ENCODE data around the gene STX2.
"Not testable (repeated sequence)": the region's sequence is repeated elsewhere in the genome, so short reads cannot be mapped to it uniquely, and the experiment has no call there.

STX2 gene

GRCh38 chr12:130879212-130879686, 40.2 kb upstream of the STX2 start:
- Histone ChIP-seq H3K27ac (no peak overlapping the region), H3K9me3 (no peaks in the 10 kb centered on the region), H3K4me1 (peaks cover 0 to 4% (median 0%) of the 10 kb centered on the region in 4 donors), H3K27me3 (no peaks in the 10 kb centered on the region), H3K4me3 (no peak overlapping the region), H3K36me3 (peaks cover 26 to 32% (median 26%) of the 10 kb centered on the region in 3 donors)
- TF ChIP-seq, protein P1, sequence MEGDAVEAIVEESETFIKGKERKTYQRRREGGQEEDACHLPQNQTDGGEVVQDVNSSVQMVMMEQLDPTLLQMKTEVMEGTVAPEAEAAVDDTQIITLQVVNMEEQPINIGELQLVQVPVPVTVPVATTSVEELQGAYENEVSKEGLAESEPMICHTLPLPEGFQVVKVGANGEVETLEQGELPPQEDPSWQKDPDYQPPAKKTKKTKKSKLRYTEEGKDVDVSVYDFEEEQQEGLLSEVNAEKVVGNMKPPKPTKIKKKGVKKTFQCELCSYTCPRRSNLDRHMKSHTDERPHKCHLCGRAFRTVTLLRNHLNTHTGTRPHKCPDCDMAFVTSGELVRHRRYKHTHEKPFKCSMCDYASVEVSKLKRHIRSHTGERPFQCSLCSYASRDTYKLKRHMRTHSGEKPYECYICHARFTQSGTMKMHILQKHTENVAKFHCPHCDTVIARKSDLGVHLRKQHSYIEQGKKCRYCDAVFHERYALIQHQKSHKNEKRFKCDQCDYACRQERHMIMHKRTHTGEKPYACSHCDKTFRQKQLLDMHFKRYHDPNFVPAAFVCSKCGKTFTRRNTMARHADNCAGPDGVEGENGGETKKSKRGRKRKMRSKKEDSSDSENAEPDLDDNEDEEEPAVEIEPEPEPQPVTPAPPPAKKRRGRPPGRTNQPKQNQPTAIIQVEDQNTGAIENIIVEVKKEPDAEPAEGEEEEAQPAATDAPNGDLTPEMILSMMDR (IDR thresholded peaks at IDR 0.05) = no peak
- intact Hi-C loops (cut with DNase I; ENCODE audit: low total_unique reads) = no loop called here
- no peak for DNase-seq

DNA sequence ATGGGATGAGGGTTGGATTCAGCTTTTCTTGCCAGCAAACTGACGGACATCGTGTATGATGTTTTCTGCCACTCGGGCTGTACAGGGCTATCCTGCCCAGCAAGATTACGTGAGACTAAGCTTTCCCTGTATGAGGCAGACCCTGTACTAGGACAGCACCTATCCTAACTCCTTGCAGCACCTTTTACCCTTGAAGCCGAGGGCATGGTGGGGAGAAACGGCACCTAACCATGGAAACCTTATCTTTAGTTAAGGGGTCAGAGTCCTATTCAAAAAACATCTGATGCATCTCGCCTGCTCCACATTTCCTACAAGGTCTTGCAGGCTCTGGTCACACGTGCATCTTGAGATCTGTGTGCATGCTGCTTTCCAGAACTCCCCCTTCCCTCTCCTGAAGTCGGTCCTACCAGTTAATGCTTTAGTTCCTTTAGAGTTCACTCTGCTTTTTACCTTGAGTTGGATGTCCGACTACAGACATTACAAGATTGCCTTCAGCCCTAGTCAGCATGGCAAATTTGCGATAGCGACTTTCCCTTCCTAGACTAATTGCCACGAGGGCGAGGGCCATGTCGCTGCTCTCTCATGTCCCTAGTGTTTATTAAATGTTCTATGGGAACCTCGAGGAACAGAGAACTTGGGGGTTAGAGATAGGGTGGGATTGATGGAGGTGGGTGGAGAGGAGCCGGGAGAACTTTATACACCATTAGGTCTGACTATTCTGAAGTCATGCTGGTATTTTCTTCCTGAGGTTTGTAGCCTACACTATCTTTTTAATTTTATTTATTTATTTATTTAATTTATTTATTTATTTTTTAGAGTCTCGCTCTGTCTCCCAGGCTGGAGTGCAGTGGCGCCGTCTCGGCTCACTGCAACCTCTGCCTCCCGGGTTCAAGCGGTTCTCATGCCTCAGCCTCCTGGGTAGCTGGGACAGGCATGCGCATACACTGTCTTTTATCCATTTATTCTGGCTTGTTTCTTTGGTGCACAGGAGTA, 39.4 kb upstream of the STX2 start:
- intact Hi-C loops (cut with DNase I; ENCODE audit: low total_unique reads) = no loop called here
- Histone ChIP-seq H3K4me1 (peaks cover 0 to 7% (median 2%) of the 10 kb centered on the region in 4 donors), H3K9me3 (no peaks in the 10 kb centered on the region), H3K27me3 (no peaks in the 10 kb centered on the region), H3K36me3 (peaks cover 33 to 38% (median 33%) of the 10 kb centered on the region in 3 donors), H3K27ac (no peak overlapping the region), H3K4me3 (no peak overlapping the region)
- DNase-seq = no peak
- TF ChIP-seq, protein P1 (IDR thresholded peaks at IDR 0.05) = no peak

DNA sequence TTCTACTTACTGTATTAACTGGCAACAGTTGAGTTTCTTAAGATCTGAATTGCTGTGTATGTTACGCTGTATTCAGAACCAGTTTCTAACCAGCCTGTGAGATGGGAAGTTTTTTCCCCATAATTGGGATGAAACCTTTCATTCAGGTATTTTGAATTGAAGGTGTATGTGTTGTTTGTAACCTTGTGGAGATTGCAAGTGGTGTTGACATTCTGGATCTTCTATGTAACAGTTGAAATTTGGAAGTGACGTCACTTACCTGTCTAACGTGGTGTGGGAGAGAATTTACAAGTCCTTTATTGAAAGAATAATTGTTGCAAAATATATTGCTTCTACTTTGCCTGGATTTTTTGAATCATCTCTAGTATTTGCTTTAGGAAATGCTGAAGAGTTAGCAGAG, 38.3 kb upstream of the STX2 start:
- intact Hi-C loops (cut with DNase I; ENCODE audit: low total_unique reads) = no loop called here
- Histone ChIP-seq H3K4me1 (peaks cover 0 to 17% (median 10%) of the 10 kb centered on the region in 4 donors), H3K36me3 (peaks cover 33 to 38% (median 34%) of the 10 kb centered on the region in 3 donors), H3K4me3 (no peak overlapping the region), H3K27me3 (no peaks in the 10 kb centered on the region), H3K9me3 (no peaks in the 10 kb centered on the region), H3K27ac (no peak overlapping the region)
- TF ChIP-seq, protein P1 (IDR thresholded peaks at IDR 0.05) = no peak
- DNase-seq = no peak

DNA sequence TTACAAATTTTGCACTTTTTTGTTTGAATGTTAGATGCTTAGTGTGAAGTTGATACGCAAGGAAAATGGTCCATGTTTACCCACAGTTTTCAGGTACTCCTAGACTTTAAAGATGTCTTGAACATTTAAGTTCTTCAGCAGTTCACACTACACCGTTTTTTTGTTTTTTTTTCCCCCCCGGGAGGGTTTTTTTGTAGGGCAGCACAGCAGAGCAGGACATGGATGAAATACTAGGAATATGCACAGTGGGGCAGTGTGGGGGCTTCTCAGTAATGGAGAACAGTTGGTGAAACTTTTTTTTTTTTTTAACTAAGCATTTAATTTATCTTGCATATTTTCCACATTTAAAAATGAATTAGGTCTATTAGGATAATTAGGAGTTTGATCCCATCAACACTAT, 37.7 kb upstream of the STX2 start:
- no peaks in the 10 kb centered on the region for H3K27me3 ChIP-seq
- intact Hi-C loops (cut with DNase I; ENCODE audit: low total_unique reads) = no loop called here
- DNase-seq = no peak
- H3K9me3 ChIP-seq = no peaks in the 10 kb centered on the region
- no peak overlapping the region for H3K4me3 ChIP-seq
- H3K4me1 ChIP-seq = peaks cover 0 to 17% (median 10%) of the 10 kb centered on the region in 4 donors
- TF ChIP-seq, protein P1 (IDR thresholded peaks at IDR 0.05) = no peak
- peaks cover 33 to 38% (median 34%) of the 10 kb centered on the region in 3 donors for H3K36me3 ChIP-seq
- no peak overlapping the region for H3K27ac ChIP-seq

- TF ChIP-seq, protein P1 (IDR thresholded peaks at IDR 0.05) = no peak
- DNase-seq = no peak
- Histone ChIP-seq H3K27ac (no peak overlapping the region), H3K27me3 (no peaks in the 10 kb centered on the region), H3K4me3 (no peak overlapping the region), H3K36me3 (peaks cover 33 to 38% (median 34%) of the 10 kb centered on the region in 3 donors), H3K4me1 (peaks cover 0 to 17% (median 11%) of the 10 kb centered on the region in 4 donors), H3K9me3 (no peaks in the 10 kb centered on the region)
- intact Hi-C loops (cut with DNase I; ENCODE audit: low total_unique reads) = no loop called here
Observed at GRCh38 chr12:130876297-130876696, 37.2 kb upstream of the STX2 start.

DNA sequence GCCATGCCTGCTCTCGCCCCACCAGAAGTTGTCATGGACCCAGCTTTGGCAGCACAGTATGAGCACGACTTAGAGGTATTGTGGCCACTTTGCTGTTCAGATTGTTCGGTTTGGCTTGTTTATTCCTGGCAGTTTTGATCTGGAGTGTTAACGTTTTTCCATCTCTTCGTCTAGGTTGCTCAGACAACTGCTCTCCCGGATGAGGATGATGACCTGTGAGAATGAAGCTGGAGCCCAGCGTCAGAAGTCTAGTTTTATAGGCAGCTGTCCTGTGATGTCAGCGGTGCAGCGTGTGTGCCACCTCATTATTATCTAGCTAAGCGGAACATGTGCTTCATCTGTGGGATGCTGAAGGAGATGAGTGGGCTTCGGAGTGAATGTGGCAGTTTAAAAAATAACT, 36.7 kb upstream of the STX2 start:
- Histone ChIP-seq H3K4me1 (peaks cover 0 to 23% (median 16%) of the 10 kb centered on the region in 4 donors), H3K36me3 (peaks cover 33 to 38% (median 34%) of the 10 kb centered on the region in 3 donors)
- intact Hi-C loops (cut with DNase I; ENCODE audit: low total_unique reads); H3K27ac ChIP-seq; H3K4me3 ChIP-seq; DNase-seq; H3K9me3 ChIP-seq; H3K27me3 ChIP-seq: not testable (repeated sequence)

All from tibial artery (tissue), 4 donors.